ENCODE data around the gene SEMA5A. TPM values are rescaled to one million over a fixed set of nuclear protein-coding genes. Genes with fewer than 3 reads are reported as not detected.

SEMA5A gene
- polyA plus RNA-seq, 1 donor (not counting 4 experiments of a cell fraction or from before 2014, with no cell fraction given), result 0.16 TPM

GRCh38 chr5:9209846-9210492, 335.9 kb downstream of the SEMA5A start:
- Histone ChIP-seq H2AFZ (ENCODE audit: control insufficient read depth, low read length) (no peak overlapping the region), H3K4me3 (ENCODE audit: control insufficient read depth in 2 of 3, extremely low read depth in 1 of 3, insufficient read depth in 2 of 3, low read depth in 1 of 3, low read length in 3 of 3) (no peak overlapping the region), H3K27ac (ENCODE audit: control insufficient read depth, insufficient read depth, low read length) (no peak overlapping the region), H3K36me3 (ENCODE audit: control insufficient read depth in 2 of 2, extremely low read depth in 1 of 2, insufficient read depth in 2 of 2, low read length in 2 of 2) (no peaks in the 10 kb centered on the region), H4K20me1 (ENCODE audit: control insufficient read depth, extremely low read depth, insufficient read depth, low read length) (no peaks in the 10 kb centered on the region), H3K4me2 (ENCODE audit: control insufficient read depth, extremely low read depth, insufficient read depth, low read depth, low read length) (no peak overlapping the region), H3K4me1 (ENCODE audit: control insufficient read depth, extremely low read depth, insufficient read depth, low read length) (no peaks in the 10 kb centered on the region), H3K9me3 (ENCODE audit: control insufficient read depth, low read depth, low read length) (no peaks in the 10 kb centered on the region), H3K9ac (ENCODE audit: control insufficient read depth, extremely low read depth, insufficient read depth, low read length) (no peak overlapping the region), H3K9me1 (ENCODE audit: control insufficient read depth, extremely low read depth, insufficient read depth, low read length) (no peaks in the 10 kb centered on the region), H3K79me2 (ENCODE audit: control insufficient read depth, insufficient read depth, low read length) (no peaks in the 10 kb centered on the region), H3K27me3 (ENCODE audit: control insufficient read depth, extremely low read depth, insufficient read depth, low read length) (no peaks in the 10 kb centered on the region)
- FAIRE-seq, result no peak
- DNase-seq (ENCODE audit: low read depth, low spot score), result no peak
- TF ChIP-seq EZH2 (IDR thresholded peaks at IDR 0.05; ENCODE audit: low read length) (no peak), CTCF (optimal IDR thresholded peaks at IDR 0.05 in 1 of 3, IDR thresholded peaks at IDR 0.05 in 1 of 3, conservative IDR thresholded peaks at IDR 0.05 in 1 of 3; ENCODE audit: extremely low read depth in 1 of 3, insufficient read depth in 2 of 3, low read length in 3 of 3) (no peak)
- dilution Hi-C loops (cut with MboI; ENCODE audit: extremely low pct_ligation_motif_present, low sequenced_read_pairs), result no loop called here

DNA sequence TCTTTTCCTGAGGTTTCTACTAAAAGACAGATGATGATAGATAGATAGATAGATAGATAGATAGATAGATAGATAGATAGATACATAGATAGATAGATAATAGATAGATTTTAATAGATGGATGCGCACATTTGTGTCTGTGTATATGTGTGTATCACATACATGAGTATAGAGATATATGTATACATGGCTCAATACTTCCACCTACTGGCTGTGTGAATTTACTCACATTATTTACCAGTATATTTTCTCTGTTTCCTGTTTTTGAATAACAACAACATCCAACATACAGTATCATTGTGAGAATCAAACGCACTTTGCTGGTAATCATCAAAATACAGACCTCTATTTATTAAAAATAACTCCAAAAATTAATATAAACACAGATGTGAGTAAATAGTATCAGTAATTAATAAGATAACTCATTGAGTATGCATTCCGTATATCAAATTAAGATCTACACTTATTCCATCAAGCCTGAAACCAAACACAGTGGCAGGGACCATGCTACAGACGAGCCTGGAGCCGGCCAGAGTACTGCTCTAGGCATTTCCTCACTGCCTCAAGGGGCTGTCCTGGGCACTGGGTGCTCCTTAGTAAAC, 338.0 kb downstream of the SEMA5A start:
- H3K27me3 ChIP-seq (ENCODE audit: control insufficient read depth, extremely low read depth, insufficient read depth, low read length), result no peaks in the 10 kb centered on the region
- H3K4me3 ChIP-seq (ENCODE audit: control insufficient read depth in 2 of 3, extremely low read depth in 1 of 3, insufficient read depth in 2 of 3, low read depth in 1 of 3, low read length in 3 of 3), result no peak overlapping the region
- no peaks in the 10 kb centered on the region for H4K20me1 ChIP-seq (ENCODE audit: control insufficient read depth, extremely low read depth, insufficient read depth, low read length)
- H3K9ac ChIP-seq (ENCODE audit: control insufficient read depth, extremely low read depth, insufficient read depth, low read length), result no peak overlapping the region
- TF ChIP-seq CTCF (optimal IDR thresholded peaks at IDR 0.05 in 1 of 3, IDR thresholded peaks at IDR 0.05 in 1 of 3, conservative IDR thresholded peaks at IDR 0.05 in 1 of 3; ENCODE audit: extremely low read depth in 1 of 3, insufficient read depth in 2 of 3, low read length in 3 of 3) (peak in 2 of 3 experiments; percentile 15 to 36), EZH2 (IDR thresholded peaks at IDR 0.05; ENCODE audit: low read length) (no peak)
- H3K4me2 ChIP-seq (ENCODE audit: control insufficient read depth, extremely low read depth, insufficient read depth, low read depth, low read length), result no peak overlapping the region
- H3K36me3 ChIP-seq (ENCODE audit: control insufficient read depth in 2 of 2, extremely low read depth in 1 of 2, insufficient read depth in 2 of 2, low read length in 2 of 2), result no peaks in the 10 kb centered on the region
- FAIRE-seq (no peak), DNase-seq (ENCODE audit: low read depth, low spot score) (no peak)
- H3K9me1 ChIP-seq (ENCODE audit: control insufficient read depth, extremely low read depth, insufficient read depth, low read length), result no peaks in the 10 kb centered on the region
- no peaks in the 10 kb centered on the region for H3K9me3 ChIP-seq (ENCODE audit: control insufficient read depth, low read depth, low read length)
- dilution Hi-C loops (cut with MboI; ENCODE audit: extremely low pct_ligation_motif_present, low sequenced_read_pairs), result no loop called here
- H3K27ac ChIP-seq (ENCODE audit: control insufficient read depth, insufficient read depth, low read length), result no peak overlapping the region
- H2AFZ ChIP-seq (ENCODE audit: control insufficient read depth, low read length), result no peak overlapping the region
- no peaks in the 10 kb centered on the region for H3K4me1 ChIP-seq (ENCODE audit: control insufficient read depth, extremely low read depth, insufficient read depth, low read length)
- no peaks in the 10 kb centered on the region for H3K79me2 ChIP-seq (ENCODE audit: control insufficient read depth, insufficient read depth, low read length)

Measured in keratinocyte (primary cell).